HL-60/S4 (cell line): ENCODE data around the gene ADGRG1.

Experiments
- in situ Hi-C: fragments of 300-500 bp; cut with MboI; formaldehyde crosslinking; loops from 2 replicates; pipeline ENCODE4 v1.14.3; 2022; ENCODE audit warnings: low sequenced_read_pairs

Gene ADGRG1

DNA sequence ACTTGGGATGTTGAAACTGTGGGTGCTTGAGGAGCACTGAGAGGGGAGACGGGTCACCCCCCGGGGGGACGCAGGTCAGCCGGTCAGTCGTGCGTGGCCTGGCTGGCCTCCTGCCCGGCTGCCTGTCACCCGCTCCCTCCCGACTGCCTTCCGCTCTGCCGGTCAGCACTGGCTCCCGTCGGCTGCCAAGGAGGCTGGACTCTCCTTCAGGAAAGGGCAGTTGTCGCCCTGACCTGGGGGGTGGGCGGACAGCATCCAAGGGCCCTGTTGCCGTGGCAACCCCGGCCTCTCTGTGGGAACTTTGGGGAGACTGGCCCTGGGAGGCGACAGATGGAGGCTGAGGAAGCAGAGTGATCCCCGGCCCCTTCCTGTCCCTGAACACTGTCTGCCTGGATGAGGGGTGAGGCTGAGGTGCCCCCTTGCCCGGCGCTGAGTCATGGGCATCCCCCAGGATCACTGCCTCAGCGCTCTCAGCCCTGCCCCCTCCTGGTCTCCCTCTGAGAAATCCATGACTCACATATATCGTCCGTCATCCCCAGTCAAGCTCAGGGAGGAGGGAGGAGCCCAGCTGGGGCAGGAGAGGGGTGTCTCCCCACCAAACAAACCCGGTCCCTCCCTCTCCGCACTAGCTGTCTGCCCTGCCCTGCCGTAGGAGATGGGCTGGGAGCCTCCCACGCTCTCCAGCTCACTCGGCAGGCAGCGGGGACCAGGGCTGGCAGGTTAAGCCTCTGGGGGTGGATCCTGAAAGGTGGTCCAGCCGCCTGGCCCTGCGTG is at the start of gene ADGRG1:
Gene ADGRG1 (plus strand): TSS at position 623 of the 774 bp plus-strand sequence. CDS start 21,658 bp downstream, outside the sequence.
- in situ Hi-C loops = no loop called here

DNA sequence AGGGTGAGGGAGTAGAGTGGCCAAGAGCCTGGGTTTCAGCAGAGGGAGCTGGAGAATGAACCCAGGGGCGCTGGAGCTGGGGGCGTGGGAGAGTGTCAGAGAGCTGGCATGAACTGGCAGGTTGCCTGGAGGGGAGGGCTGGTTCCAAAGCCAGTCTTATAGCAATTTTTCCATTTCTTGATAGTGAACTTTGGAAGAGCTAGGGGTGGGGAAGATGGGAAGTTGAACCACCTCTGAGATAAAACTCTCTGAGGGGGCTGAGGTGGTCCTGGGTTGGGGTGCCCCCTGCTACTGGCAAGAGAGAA is 49.1 kb upstream of the ADGRG1 start:
- in situ Hi-C loops = loop anchor here (25.0 kb wide), 1 partner anchor 133 kb away; no protein-coding TSS in a partner anchor

DNA sequence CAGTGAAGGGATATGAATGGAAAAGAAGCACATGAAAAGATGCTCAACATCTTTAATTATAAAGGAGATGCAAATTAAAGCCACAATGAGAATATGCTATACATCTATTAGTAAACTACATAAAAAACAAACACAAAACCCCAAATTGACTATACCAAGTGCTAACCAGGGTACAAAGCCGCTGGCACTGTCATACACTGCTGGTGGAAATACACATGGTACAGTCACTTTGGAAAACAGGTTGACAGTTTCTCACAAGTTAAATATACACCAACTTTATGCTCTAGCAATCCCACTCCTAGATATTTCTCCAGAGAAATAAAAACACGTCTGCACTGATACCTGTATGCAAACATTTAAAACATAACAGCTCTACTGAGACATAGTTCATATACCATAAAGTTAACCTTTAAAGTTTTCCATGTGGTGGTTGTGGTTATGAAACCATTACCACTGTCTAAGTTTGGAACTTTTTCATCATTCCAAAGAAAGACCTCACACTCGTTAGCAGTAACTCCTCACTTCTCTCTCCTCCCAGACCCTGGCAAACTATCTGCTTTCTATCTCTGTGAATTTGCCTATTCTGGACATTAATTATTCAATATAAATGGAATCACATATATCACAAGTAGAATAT is 43.3 kb upstream of the ADGRG1 start:
- in situ Hi-C loops = loop anchor here (10.0 to 25.0 kb wide), 2 partner anchors 60 to 127 kb away; no protein-coding TSS in a partner anchor

DNA sequence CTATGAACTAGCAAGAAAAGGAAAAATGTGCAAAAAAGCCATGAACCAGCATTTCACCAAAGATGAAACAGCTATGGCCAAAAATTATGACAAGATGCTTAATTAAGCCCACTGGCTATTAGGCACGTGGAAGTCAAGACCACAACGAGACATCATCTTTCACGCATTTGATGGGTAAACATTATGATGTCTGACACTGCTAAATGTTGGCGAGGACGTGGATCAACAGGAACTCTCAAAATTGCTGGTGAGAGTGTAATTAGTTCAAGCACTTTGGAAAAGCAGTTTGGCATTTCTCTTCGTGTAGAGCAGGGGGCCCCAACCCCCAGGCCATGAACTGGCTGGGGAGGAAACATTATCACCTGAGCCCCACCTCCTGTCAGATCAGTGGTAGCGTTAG is 39.6 kb upstream of the ADGRG1 start:
- in situ Hi-C loops = loop anchor here (10.0 to 25.0 kb wide), 2 partner anchors 56 to 123 kb away; no protein-coding TSS in a partner anchor

DNA sequence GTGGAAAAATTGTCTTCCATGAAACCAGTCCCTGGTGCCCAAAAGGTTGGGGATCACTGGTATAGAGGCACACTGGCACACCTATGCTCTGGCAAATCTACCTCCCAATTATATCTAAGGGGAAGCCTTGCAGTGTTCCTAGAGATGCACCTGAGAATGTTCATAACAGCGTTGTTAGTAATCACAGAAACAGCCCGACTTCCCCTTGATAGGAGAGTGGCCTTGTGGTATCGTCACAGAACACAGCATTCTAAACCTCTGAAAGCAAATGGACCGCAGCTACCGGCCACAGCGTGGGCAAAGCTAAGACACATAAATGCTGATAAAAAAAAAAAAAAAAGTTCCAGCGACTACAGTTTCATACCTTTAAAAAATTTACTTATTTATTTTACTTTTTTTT is 39.1 kb upstream of the ADGRG1 start:
- in situ Hi-C loops = loop anchor here (10.0 to 25.0 kb wide), 2 partner anchors 55 to 123 kb away; no protein-coding TSS in a partner anchor

DNA sequence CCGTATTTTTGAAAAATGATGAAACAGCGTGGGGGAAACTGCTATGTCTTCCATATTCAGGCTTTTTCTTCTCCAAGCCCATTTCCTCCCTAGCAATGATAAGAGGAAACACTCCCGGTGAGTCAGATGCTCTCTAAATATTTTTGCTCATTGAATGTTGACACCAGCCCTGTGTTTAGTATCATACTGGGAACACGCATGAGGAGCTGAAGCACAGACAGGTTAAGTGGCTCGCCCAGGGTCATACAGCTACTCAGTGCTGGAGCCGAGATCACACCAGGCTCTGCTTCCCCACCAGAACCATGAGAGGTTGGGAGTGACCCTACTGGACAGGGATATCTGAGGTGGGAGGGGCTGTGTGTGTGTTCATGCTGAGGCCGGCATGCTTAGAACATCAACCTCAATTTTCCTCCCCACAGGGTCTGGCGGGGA is 37.8 kb upstream of the ADGRG1 start:
- in situ Hi-C loops = loop anchor here (25.0 kb wide), 1 partner anchor 122 kb away; no protein-coding TSS in a partner anchor

- in situ Hi-C loops = loop anchor here (25.0 kb wide), 1 partner anchor 121 kb away; no protein-coding TSS in a partner anchor
Observed at GRCh38 chr16:57591086-57591869, 37.2 kb upstream of the ADGRG1 start.

DNA sequence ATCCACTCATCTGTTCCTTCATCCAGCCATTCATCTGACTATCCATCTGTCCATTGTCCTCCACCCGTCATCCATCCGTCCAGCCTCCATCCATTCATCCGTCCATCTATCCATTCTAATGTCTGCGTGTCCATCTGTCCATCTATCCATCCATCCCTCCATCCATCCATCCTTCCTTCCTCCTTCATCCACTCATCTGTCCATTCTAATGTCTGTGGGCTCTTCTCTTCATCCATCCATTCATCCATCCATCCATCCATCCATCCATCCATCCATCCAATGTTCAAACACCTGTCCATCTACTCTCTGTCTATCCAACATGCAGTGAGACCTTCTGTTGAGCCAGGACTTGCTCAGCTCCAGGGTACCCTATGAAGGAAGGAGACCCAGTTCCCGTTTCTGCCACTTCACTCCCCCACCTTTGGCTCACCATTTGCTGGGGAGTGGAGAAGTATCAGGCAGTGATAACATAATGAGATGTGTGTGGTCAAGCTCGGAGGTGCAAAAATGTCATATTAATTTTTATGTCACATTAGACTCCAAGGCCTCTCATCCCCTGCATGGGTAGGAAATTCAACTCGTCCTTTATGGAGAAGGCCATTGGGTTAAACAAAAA is 36.5 kb upstream of the ADGRG1 start:
- in situ Hi-C loops = loop anchor here (25.0 kb wide), 1 partner anchor 120 kb away; no protein-coding TSS in a partner anchor

GRCh38 chr16:57592591-57593003 is 35.8 kb upstream of the ADGRG1 start:
- in situ Hi-C loops = loop anchor here (25.0 kb wide), 1 partner anchor 120 kb away; no protein-coding TSS in a partner anchor

GRCh38 chr16:57593021-57593420 is 35.4 kb upstream of the ADGRG1 start:
- in situ Hi-C loops = loop anchor here (25.0 kb wide), 1 partner anchor 119 kb away; no protein-coding TSS in a partner anchor

DNA sequence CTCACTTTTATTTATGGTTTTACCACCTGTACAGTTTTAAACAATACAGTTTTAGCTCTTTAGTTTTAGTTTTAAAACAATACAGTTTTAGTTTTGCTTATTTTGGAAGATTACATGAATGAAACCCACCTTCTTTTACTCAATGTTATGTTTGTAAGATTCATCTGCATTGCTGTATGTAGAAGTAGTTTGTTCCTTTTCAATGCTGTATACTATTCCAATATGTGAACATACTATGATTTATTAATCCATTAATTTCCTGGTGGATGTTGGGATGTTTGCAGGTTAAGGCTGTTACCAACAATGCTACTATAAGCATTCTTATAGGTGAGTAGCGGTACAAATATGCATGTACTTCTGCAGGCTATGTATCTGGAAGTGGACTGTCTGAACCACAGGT is 34.4 kb upstream of the ADGRG1 start:
- in situ Hi-C loops = loop anchor here (25.0 kb wide), 1 partner anchor 118 kb away; no protein-coding TSS in a partner anchor

DNA sequence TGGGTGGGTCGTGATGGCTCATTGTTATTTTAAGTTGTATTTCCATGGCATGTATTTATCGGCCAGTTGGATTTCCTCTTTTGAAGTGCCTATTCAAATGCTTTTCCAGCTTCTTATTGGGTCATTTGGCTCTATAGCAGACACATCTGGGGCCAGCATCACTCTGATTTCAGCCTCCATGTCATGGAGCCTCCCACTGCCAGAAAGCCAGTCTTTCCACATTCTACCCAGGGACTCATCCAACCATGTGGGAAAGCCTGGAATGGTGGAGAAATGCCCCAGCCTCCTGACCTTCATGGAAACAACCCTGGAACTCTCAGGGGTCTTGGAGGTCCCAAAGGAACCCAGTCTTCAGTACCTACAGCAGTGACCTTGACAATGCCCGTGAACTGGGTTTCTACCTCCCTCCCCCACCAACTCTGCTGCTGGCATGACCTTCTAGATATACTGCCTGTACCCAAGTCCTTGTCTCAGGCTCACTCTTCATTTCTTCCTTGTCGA is 33.8 kb upstream of the ADGRG1 start:
- in situ Hi-C loops = loop anchor here (25.0 kb wide), 1 partner anchor 118 kb away; no protein-coding TSS in a partner anchor

DNA sequence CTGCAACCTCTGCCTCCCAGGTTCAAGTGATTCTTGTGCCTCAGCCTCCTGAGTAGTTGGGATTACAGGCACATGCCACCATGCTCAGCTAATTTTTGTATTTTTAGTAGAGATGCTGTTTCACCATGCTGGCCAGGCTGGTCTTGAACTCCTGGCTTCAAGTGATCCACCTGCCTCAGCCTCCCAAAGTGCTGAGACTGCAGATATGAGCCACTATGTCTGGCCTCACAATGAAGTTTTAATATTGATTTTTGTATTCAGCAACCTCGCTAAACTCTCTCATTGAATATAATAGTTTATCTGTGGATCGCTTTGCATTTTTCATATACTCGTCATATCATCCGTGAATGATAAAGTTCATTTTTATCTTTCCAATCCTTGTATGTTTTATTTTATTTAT is 32.2 kb upstream of the ADGRG1 start:
- in situ Hi-C loops = loop anchor here (25.0 kb wide), 1 partner anchor 116 kb away; no protein-coding TSS in a partner anchor

DNA sequence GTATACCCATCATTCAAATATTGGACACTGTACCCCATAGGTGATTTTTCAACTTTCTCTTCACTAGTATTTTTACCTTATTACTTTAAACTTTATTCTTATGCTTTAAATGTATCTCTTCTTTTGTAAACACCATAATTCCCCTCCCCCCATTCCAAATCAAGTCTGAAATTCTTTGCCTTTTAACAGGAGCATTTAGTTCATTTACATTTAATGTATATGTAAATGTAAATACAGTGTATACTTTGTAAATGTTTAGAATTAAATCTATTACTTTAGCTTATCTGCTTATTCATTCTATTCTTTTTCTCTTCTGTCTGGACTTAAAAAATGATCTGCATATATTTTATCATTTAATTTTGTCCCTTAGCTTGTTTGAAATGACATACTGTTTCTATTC is 30.0 kb upstream of the ADGRG1 start:
- in situ Hi-C loops = loop anchor here (25.0 kb wide), 1 partner anchor 114 kb away; no protein-coding TSS in a partner anchor

DNA sequence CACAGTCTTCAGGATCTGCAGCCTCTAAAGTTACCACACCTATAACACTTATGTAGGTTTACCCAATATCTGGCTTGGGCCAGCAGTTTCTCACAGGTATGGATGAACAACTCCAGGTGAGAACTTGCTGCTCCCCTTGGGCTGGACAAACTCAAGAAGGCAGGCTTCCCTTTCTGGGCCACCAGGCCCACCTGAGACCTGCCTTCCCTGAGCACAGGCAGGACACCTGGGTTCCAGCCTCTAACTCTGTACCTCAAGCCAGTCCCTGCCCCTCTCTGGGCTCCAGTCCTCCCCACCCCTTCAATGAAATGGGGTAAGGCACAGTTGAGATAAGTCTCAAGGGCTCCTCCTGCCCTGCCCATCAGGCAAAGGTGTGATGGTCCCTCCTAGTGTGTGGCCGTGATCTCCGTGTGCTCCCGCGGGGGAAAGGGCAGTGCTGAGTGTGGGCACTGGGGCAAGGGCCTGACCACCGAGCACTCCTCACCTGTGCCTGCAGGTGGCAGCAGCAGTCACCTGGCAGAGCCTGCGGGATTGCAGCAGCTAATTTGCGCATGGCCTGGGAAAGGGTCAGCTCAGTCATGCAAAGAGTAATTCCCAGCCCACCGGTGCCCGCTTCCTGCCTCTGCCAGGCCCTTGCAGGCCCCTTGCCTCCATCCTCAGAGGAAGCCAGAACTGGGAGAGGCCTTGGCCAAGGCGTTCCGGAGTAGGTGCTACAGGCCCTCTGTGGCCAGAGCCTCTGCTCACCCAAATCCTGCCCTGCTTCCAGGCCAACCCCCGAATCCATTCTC is 28.2 kb upstream of the ADGRG1 start:
- in situ Hi-C loops = no loop called here

GRCh38 chr16:57600952-57601580 is 27.4 kb upstream of the ADGRG1 start:
- in situ Hi-C loops = no loop called here

DNA sequence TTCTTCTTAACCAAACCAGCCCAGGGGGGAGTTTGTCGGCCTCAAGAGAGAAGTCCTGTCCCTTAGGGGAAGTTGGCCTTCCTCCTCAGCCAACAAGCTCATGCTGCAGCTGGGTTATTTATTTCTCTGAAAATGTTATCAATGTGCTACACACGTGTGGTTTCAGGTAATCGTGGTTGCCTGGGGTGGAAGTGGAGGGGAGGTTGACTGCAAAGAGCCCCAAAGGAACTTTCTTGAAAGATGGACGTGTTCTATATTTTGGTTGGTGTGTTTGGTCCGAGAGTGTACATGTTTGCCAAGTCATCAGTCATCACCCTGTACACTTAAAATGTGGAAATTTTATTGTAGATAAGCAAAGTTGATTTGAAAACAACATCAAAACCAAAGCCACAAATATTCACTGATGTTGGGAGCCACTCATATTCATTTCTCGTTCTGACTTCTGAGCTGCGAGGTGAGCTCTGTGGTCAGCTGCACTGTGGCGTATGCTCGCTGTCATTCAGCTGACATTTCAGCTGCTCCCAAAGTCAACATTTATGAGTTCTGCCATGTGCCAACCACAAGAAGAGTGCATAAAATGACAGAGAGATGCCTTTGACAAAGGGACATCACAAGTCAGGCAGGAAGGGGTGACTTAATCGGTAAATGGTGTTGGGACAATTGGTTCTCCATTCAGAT is 26.5 kb upstream of the ADGRG1 start:
- in situ Hi-C loops = no loop called here
